Loucy (cell line): ENCODE results near the gene COL13A1.

Experiments used
- H2AFZ ChIP-seq: fragments of 200-600 bp; sonication (generic); 2 replicates; pipeline ENCODE4 v1.6.0; 2016; ENCODE audit warnings: antibody characterized with exemption, mild to moderate bottlenecking, low read length, moderate library complexity
- H3F3A ChIP-seq: fragments of 200-600 bp; 2 replicates; pipeline ENCODE4 v1.6.0; 2016; ENCODE audit warnings: antibody characterized with exemption, low read depth, mild to moderate bottlenecking
- H3K27me3 ChIP-seq: fragments of 200-600 bp; sonication (generic); 2 replicates; pipeline ENCODE4 v1.6.1; 2014; ENCODE audit warnings: low read length, mild to moderate bottlenecking; ENCODE audit not compliant: insufficient read depth, poor library complexity, severe bottlenecking
- H3K36me3 ChIP-seq: fragments of 200-600 bp; sonication (generic); 2 replicates; pipeline ENCODE4 v1.6.1; 2016; ENCODE audit warnings: low read length; ENCODE audit not compliant: insufficient read depth
- H3K4me1 ChIP-seq: fragments of 200-600 bp; sonication (generic); 2 replicates; pipeline ENCODE4 v1.5.1; 2014; ENCODE audit warnings: low read length, mild to moderate bottlenecking; ENCODE audit not compliant: insufficient read depth, poor library complexity, severe bottlenecking
- H3K4me2 ChIP-seq: fragments of 200-600 bp; sonication (generic); 2 replicates; pipeline ENCODE4 v1.6.0; 2014; ENCODE audit warnings: antibody characterized with exemption, low read length, low read depth, mild to moderate bottlenecking; ENCODE audit not compliant: poor library complexity, severe bottlenecking
- H3K4me3 ChIP-seq: fragments of 200-600 bp; sonication (generic); 2 replicates; pipeline ENCODE4 v1.5.1; 2014; ENCODE audit warnings: low read length, mild to moderate bottlenecking, mixed read lengths; ENCODE audit not compliant: poor library complexity, severe bottlenecking
- H3K79me2 ChIP-seq: fragments of 200-600 bp; sonication (generic); 2 replicates; pipeline ENCODE4 v1.6.1; 2014; ENCODE audit warnings: low read length; ENCODE audit not compliant: insufficient read depth
- H3K9ac ChIP-seq: fragments of 200-600 bp; sonication (generic); 2 replicates; pipeline ENCODE4 v1.6.0; 2014; ENCODE audit warnings: mild to moderate bottlenecking, low read depth, low read length, moderate library complexity; ENCODE audit not compliant: poor library complexity, severe bottlenecking
- H3K9me2 ChIP-seq: fragments of 200-600 bp; sonication (generic); replicated peaks from 2 replicates; pipeline ENCODE4 v1.6.1; 2016; ENCODE audit warnings: low read depth, low read length, mixed read lengths
- H3K9me3 ChIP-seq: fragments of 200-600 bp; sonication (generic); 2 replicates; pipeline ENCODE4 v1.6.1; 2014; ENCODE audit warnings: mild to moderate bottlenecking, antibody characterized with exemption, low read length, low read depth; ENCODE audit not compliant: insufficient read depth
- H4K20me1 ChIP-seq: fragments of 200-600 bp; sonication (generic); 2 replicates; pipeline ENCODE4 v1.6.0; 2014; ENCODE audit warnings: antibody characterized with exemption, low read length, mild to moderate bottlenecking; ENCODE audit not compliant: insufficient read depth, poor library complexity, severe bottlenecking
- CTCF ChIP-seq: fragments of 200-600 bp; sonication (generic); conservative IDR thresholded peaks from 2 replicates; pipeline ENCODE4 v1.5.1; 2014; ENCODE audit warnings: mild to moderate bottlenecking, antibody characterized with exemption, low read length
- EZH2phosphoT487 ChIP-seq: fragments of 200-600 bp; IDR thresholded peaks from 2 replicates; pipeline ENCODE4 v1.6.1; 2018; ENCODE audit warnings: antibody characterized with exemption, mild to moderate bottlenecking, moderate library complexity, borderline replicate concordance

Gene COL13A1

GRCh38 chr10:69901022-69901421 lies 99.3 kb downstream of the COL13A1 start:
- Histone ChIP-seq H2AFZ (no peak overlapping the region), H3K4me1 (no peaks in the 10 kb centered on the region), H3K27me3 (no peaks in the 10 kb centered on the region)

GRCh38 chr10:69901628-69902505 lies 100.2 kb downstream of the COL13A1 start:
- H3K4me3 ChIP-seq = no peak overlapping the region
- H3K36me3 ChIP-seq = no peaks in the 10 kb centered on the region
- no peaks in the 10 kb centered on the region for H3K27me3 ChIP-seq
- no peak overlapping the region for H2AFZ ChIP-seq
- no peaks in the 10 kb centered on the region for H3K9me2 ChIP-seq
- no peaks in the 10 kb centered on the region for H3F3A ChIP-seq
- no peaks in the 10 kb centered on the region for H3K9me3 ChIP-seq
- no peak overlapping the region for H3K4me2 ChIP-seq
- no peaks in the 10 kb centered on the region for H3K4me1 ChIP-seq
- no peak overlapping the region for H3K9ac ChIP-seq
- no peaks in the 10 kb centered on the region for H3K79me2 ChIP-seq
- TF ChIP-seq EZH2phosphoT487 (no peak), CTCF (peak; percentile 83)
- H4K20me1 ChIP-seq = no peaks in the 10 kb centered on the region

More at GRCh38 chr10:69901022-69901421, 99.3 kb downstream of the COL13A1 start:
- H4K20me1 ChIP-seq = no peaks in the 10 kb centered on the region
- no peaks in the 10 kb centered on the region for H3K36me3 ChIP-seq
- H3K4me2 ChIP-seq = no peak overlapping the region
- H3K9me2 ChIP-seq = no peaks in the 10 kb centered on the region
- H3F3A ChIP-seq = no peaks in the 10 kb centered on the region
- no peaks in the 10 kb centered on the region for H3K79me2 ChIP-seq
- H3K9ac ChIP-seq = no peak overlapping the region
- H3K4me3 ChIP-seq = no peak overlapping the region
- TF ChIP-seq CTCF (no peak), EZH2phosphoT487 (no peak)
- H3K9me3 ChIP-seq = no peaks in the 10 kb centered on the region

- Histone ChIP-seq H3K36me3 (no peaks in the 10 kb centered on the region), H3K79me2 (no peaks in the 10 kb centered on the region), H3K9me2 (no peaks in the 10 kb centered on the region), H4K20me1 (no peaks in the 10 kb centered on the region), H2AFZ (no peak overlapping the region), H3K9me3 (no peaks in the 10 kb centered on the region), H3F3A (no peaks in the 10 kb centered on the region), H3K4me2 (no peak overlapping the region), H3K27me3 (no peaks in the 10 kb centered on the region), H3K9ac (no peak overlapping the region), H3K4me1 (peaks cover 4% of the 10 kb centered on the region), H3K4me3 (no peak overlapping the region)
- no peak for TF ChIP-seq EZH2phosphoT487
- no peak for TF ChIP-seq CTCF
These were observed 101.3 kb downstream of the COL13A1 start for GRCh38 chr10:69902835-69903535.
